K562 (cell line): ENCODE results near the gene SNX17. TPM values are rescaled to one million over a fixed set of nuclear protein-coding genes. Genes with fewer than 3 reads are reported as not detected.

ENCODE experiments used
- CHD4 ChIP-seq: fragments of 200-600 bp; sonication (generic); IDR thresholded peaks from 3 replicates; pipeline ENCODE4 v1.6.1; 2012; ENCODE audit warnings: low read depth, mild to moderate bottlenecking, mixed read lengths, low read length, inconsistent platforms; ENCODE audit not compliant: insufficient read depth, insufficient replicate concordance, poor library complexity, severe bottlenecking
- ELF4 ChIP-seq: fragments of 450-650 bp; formaldehyde crosslinking; IDR thresholded peaks from 2 replicates; pipeline ENCODE4 v1.4.0; 2022; ENCODE audit warnings: missing genetic modification characterization
- HDAC8 ChIP-seq: fragments of 450-650 bp; IDR thresholded peaks from 2 replicates; pipeline ENCODE4 v1.6.1; 2016; ENCODE audit warnings: mild to moderate bottlenecking, missing genetic modification characterization, moderate library complexity, missing compliant biosample characterization
- HNRNPLL ChIP-seq: fragments of 200-400 bp; formaldehyde crosslinking; IDR thresholded peaks from 2 replicates; pipeline ENCODE4 v1.6.1; 2017; ENCODE audit warnings: low read length, low read depth, mild to moderate bottlenecking; ENCODE audit not compliant: poor library complexity, severe bottlenecking
- IRF9 ChIP-seq: fragments of 450-650 bp; IDR thresholded peaks from 2 replicates; pipeline ENCODE4 v1.6.1; 2016; ENCODE audit warnings: missing biosample characterization, missing genetic modification characterization
- MNT ChIP-seq, 2 experiments: fragments of 450-650 bp; conservative IDR thresholded peaks; 2 replicates each; pipeline ENCODE4 v1.6.1; 2017; ENCODE audit warnings: mild to moderate bottlenecking in 2 of 2, moderate library complexity in 2 of 2
- MTA2 ChIP-seq: fragments of 450-650 bp; IDR thresholded peaks from 2 replicates; pipeline ENCODE4 v1.6.1; 2016; ENCODE audit warnings: low read depth
- MTF1 ChIP-seq: fragments of 250-450 bp; sonication (Bioruptor Pico); IDR thresholded peaks from 2 replicates; pipeline ENCODE4 v1.9.0; 2021; ENCODE audit warnings: moderate library complexity, mild to moderate bottlenecking, inconsistent platforms, borderline replicate concordance
- NFIX ChIP-seq: fragments of 250-450 bp; sonication (Bioruptor Pico); IDR thresholded peaks from 2 replicates; pipeline ENCODE4 v1.4.0; 2020; ENCODE audit warnings: low read depth, mild to moderate bottlenecking, moderate library complexity
- PHB2 ChIP-seq: fragments of 450-650 bp; IDR thresholded peaks from 2 replicates; pipeline ENCODE4 v1.6.1; 2017; ENCODE audit warnings: low read depth
- SIN3A ChIP-seq, 2 experiments: fragments of 150-350 bp in 1 of 2; IDR thresholded peaks; 2 replicates each; pipeline ENCODE4 v1.6.1; 2011 to 2016; ENCODE audit warnings: borderline replicate concordance in 2 of 2, low read depth in 2 of 2, low read length in 2 of 2, mild to moderate bottlenecking in 2 of 2, moderate library complexity in 2 of 2; ENCODE audit not compliant: control insufficient read depth in 1 of 2
- SMAD4 ChIP-seq: fragments of 250-450 bp; sonication (Bioruptor Pico); conservative IDR thresholded peaks from 2 replicates; pipeline ENCODE4 v1.8.0; 2021; ENCODE audit warnings: inconsistent platforms, mild to moderate bottlenecking, moderate library complexity
- SNAPC5 ChIP-seq: fragments of 250-450 bp; sonication (Bioruptor Pico); IDR thresholded peaks from 2 replicates; pipeline ENCODE4 v1.8.0; 2021; ENCODE audit warnings: moderate library complexity, mild to moderate bottlenecking, inconsistent platforms
- TAF9B ChIP-seq: fragments of 450-650 bp; IDR thresholded peaks from 2 replicates; pipeline ENCODE4 v1.6.1; 2018; ENCODE audit warnings: mild to moderate bottlenecking; ENCODE audit not compliant: partially characterized antibody
- THAP7 ChIP-seq: fragments of 250-450 bp; sonication (Bioruptor Pico); IDR thresholded peaks from 2 replicates; pipeline ENCODE4 v1.5.0; 2021
- WHSC1 ChIP-seq: IDR thresholded peaks from one replicate; pipeline ENCODE4 v1.6.1; 2012; ENCODE audit warnings: low read length, control low read depth, inconsistent platforms
- ZNF785 ChIP-seq: fragments of 250-450 bp; sonication (Bioruptor Pico); IDR thresholded peaks from 2 replicates; pipeline ENCODE4 v1.4.0; 2020; ENCODE audit warnings: mild to moderate bottlenecking
- polyA plus RNA-seq, 8 experiments: library from polyadenylated mRNA; depleted of rRNA in 4 of 8; stranded (reverse) in 5 of 8; unstranded in 3 of 8; fragments of >200 nt; fragmentation: Nextera tagmentation in 2 of 8; fragmentation: Illumina TruSeq in 1 of 8; extraction: Ambion mirVana in 2 of 8; extraction: Trizol in 1 of 8; gene quantifications; 2 replicates each; pipeline versions ENCODE4 v1.2.1 to v1.2.3, GENCODE V29; 2011 to 2014; ENCODE audit warnings: inconsistent platforms in 1 of 8, missing spikeins in 1 of 8
- total RNA-seq, 7 experiments: library from RNA; depleted of rRNA in 6 of 7; stranded (reverse); fragments of >200 nt in 6 of 7; fragmentation: Illumina TruSeq in 2 of 7; extraction: Trizol in 2 of 7; gene quantifications; 2 replicates each; pipeline versions ENCODE4 v1.2.1 to v1.2.3, GENCODE V29; 2011 to 2021; ENCODE audit warnings: low replicate concordance in 1 of 7
- TF ChIP-seq, protein P1 (sequence below): fragments of 250-450 bp; sonication (Bioruptor Pico); IDR thresholded peaks from 2 replicates; pipeline ENCODE4 v1.5.0; 2021; ENCODE audit warnings: mild to moderate bottlenecking, moderate library complexity

Gene SNX17
- total and polyA plus RNA-seq, 9 of the 15 experiments (the other 6 are each of a cell fraction or from before 2014, with no cell fraction given), result 3.0 to 75.7 (median 54.6) TPM

- TF ChIP-seq SIN3A (IDR thresholded peaks at IDR 0.05; ENCODE audit: borderline replicate concordance in 2 of 2, control insufficient read depth in 1 of 2, low read depth in 2 of 2, low read length in 2 of 2), result peak in 1 of 2 experiments; percentile 93
- no peak for TF ChIP-seq MTF1 (CRISPR knock-in tag)
- TF ChIP-seq NFIX, result no peak
- TF ChIP-seq ZNF785, result no peak
- peak; percentile 51 to 84; a peak in 3 of 4 replicates for TF ChIP-seq MNT (conservative IDR thresholded peaks at IDR 0.05)
- no peak for TF ChIP-seq PHB2
- no peak for TF ChIP-seq IRF9
- peak; percentile 75 for TF ChIP-seq HNRNPLL
- no peak for TF ChIP-seq ELF4
- TF ChIP-seq HDAC8 (tag), result 0 out of 2 replicates have a peak, but pooled peaks have one; percentile 43
- TF ChIP-seq SNAPC5 (CRISPR knock-in tag), result no peak
- TF ChIP-seq SMAD4 (CRISPR knock-in tag), result peak; percentile 59
- no peak for TF ChIP-seq TAF9B
- no peak for TF ChIP-seq CHD4
- TF ChIP-seq THAP7, result no peak
- TF ChIP-seq WHSC1, result no peak
- TF ChIP-seq, protein P1, sequence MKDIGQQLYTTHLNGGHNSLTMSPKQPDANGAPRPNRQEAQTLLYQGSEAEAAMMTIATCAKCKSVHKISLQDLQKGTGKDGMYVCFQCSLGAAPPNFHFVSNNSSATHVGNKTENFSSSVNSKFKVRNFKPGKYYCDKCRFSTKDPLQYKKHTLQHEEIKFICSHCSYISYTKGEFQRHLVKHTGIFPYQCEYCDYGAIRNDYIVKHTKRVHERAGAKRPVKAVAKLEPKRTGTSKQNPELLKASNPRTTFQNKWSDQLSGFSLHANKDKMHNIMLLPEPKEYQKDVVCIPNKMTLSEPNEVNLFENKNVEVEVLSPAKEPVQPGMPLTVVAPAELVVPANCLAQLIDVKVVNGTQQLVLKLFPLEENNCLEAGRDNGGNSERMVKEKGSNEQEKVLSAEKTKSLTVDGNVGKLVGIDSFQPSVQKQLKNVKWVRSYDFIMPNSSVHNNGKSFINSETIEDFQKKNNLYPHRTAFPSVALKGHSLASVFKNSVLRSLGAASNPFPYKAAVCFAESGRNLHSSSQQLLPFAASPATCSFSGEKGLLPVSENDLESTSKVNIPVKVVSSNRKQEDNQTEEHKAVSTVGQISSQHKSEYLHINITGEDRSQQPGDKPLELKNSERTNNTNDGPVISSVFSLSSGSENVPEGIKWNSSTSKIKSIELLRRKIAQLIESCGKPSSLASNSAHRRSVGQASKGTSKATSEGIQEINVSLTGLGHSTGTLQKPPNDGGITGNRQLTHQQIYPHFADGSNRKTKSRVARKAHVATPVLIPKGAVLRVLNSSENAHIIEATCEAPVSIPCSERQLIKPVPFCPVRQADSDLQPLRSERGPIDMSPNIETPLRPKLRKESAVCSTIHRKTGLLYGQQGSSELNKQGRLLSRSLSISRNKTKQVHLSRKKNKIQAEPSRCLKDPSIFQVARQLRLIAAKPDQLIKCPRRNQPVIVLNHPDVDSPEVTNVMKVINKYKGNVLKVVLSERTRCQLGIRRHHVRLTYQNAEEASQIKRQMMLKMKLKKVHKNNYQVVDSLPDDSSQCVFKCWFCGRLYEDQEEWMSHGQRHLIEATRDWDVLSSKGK (CRISPR knock-in tag), result no peak
- TF ChIP-seq MTA2, result no peak
Measured at GRCh38 chr2:27380626-27381545, 10.5 kb downstream of the SNX17 start, which contains the start of gene ZNF513 (continued).
